Kidney epithelial cell (primary cell): ENCODE measurements around the gene FOXF1. TPM values are rescaled to one million over a fixed set of nuclear protein-coding genes. Genes with fewer than 3 reads are reported as not detected.

Experiments used
- DNase-seq: peaks from one replicate; pipeline ENCODE4 v3.0.0-alpha.2; 2010; ENCODE audit warnings: low read depth
- H3K27me3 ChIP-seq: 2 replicates; pipeline ENCODE4 v1.6.0; 2011; ENCODE audit warnings: low read length; ENCODE audit not compliant: control insufficient read depth, insufficient read depth
- H3K36me3 ChIP-seq: 2 replicates; pipeline ENCODE4 v1.5.1; 2011; ENCODE audit warnings: low read length; ENCODE audit not compliant: control insufficient read depth, insufficient read depth
- H3K4me3 ChIP-seq: 2 replicates; pipeline ENCODE4 v1.5.1; 2011; ENCODE audit warnings: low read depth, mild to moderate bottlenecking, control low read depth, low read length
- total RNA-seq: library from RNA; depleted of rRNA; stranded (reverse); fragments of >200 nt; gene quantifications from 2 replicates; pipeline ENCODE4 v1.2.3, GENCODE V29; 2015
- TF ChIP-seq, protein P1 (sequence below): IDR thresholded peaks from 2 replicates; pipeline ENCODE4 v1.5.1; 2011; ENCODE audit warnings: mild to moderate bottlenecking, moderate library complexity, low read length, control low read depth, inconsistent platforms; ENCODE audit not compliant: insufficient read depth, poor library complexity, severe bottlenecking

The FOXF1 gene
- total RNA-seq, 1 donor from 2014 or later = not detected

DNA sequence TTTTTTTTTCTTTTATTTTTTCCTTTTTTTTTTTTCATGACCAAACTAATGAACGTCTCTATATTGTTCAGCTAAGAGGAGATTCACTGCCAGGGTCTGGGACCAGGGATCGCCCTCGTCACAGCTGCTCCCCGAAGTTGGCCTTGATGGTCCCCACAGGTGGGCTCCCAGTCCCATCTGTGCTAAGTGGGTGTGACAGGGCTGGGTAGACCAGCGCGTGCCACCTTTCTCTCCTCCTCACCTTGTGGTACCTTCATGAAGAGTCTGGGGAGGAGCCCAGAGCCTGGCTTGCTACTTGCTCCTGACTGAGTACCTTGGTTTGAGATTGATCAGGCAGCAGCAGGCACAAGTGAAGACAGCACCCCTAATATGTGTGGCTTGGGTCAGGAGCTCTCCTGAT is 6.5 kb upstream of the FOXF1 start:
- no peak overlapping the region for H3K4me3 ChIP-seq
- TF ChIP-seq, protein P1, sequence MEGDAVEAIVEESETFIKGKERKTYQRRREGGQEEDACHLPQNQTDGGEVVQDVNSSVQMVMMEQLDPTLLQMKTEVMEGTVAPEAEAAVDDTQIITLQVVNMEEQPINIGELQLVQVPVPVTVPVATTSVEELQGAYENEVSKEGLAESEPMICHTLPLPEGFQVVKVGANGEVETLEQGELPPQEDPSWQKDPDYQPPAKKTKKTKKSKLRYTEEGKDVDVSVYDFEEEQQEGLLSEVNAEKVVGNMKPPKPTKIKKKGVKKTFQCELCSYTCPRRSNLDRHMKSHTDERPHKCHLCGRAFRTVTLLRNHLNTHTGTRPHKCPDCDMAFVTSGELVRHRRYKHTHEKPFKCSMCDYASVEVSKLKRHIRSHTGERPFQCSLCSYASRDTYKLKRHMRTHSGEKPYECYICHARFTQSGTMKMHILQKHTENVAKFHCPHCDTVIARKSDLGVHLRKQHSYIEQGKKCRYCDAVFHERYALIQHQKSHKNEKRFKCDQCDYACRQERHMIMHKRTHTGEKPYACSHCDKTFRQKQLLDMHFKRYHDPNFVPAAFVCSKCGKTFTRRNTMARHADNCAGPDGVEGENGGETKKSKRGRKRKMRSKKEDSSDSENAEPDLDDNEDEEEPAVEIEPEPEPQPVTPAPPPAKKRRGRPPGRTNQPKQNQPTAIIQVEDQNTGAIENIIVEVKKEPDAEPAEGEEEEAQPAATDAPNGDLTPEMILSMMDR = no peak
- no peak for DNase-seq
- peaks cover 97% of the 10 kb centered on the region for H3K27me3 ChIP-seq
- H3K36me3 ChIP-seq = no peaks in the 10 kb centered on the region

DNA sequence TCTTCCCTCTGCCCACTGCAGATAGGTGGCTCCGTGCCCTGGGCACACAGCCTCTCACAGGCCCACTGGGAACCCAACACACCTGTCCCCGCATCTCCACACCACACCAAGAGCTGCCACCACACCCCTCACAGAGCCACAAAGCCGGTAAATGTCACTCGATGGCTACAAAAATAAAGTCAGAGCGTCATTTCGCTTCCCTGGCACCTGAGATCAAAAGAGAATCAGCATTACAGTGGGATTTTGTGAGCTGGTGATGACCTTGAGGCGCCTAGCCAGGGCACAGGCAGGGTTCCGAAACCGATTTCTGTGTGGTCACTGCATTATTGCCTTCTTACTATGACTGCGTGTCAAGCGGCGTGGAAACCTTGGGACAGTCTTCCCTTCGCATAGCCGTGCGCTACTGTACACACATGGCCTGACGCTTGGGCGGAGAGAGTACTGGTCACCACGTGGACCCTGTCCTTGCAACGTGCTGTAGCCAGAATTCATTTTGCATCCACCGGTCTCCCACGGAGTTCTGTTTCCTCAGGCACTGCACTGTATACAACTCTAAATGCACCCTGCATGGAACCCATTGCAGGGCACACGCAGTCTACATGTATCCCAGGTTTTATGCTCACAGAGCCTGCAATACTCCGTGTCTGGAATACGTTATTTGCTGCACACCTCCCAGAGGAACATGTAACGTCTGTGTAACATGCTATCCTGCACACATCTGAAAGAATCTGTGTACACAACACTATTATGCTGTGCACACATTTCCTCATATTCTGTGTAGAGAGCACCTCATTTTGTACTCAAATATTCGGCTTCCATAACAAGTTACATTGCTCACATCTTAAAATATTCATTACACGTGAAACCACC is 5.8 kb upstream of the FOXF1 start:
- no peak for DNase-seq
- Histone ChIP-seq H3K4me3 (no peak overlapping the region), H3K36me3 (no peaks in the 10 kb centered on the region), H3K27me3 (peaks cover 98% of the 10 kb centered on the region)
- TF ChIP-seq, protein P1 = no peak

DNA sequence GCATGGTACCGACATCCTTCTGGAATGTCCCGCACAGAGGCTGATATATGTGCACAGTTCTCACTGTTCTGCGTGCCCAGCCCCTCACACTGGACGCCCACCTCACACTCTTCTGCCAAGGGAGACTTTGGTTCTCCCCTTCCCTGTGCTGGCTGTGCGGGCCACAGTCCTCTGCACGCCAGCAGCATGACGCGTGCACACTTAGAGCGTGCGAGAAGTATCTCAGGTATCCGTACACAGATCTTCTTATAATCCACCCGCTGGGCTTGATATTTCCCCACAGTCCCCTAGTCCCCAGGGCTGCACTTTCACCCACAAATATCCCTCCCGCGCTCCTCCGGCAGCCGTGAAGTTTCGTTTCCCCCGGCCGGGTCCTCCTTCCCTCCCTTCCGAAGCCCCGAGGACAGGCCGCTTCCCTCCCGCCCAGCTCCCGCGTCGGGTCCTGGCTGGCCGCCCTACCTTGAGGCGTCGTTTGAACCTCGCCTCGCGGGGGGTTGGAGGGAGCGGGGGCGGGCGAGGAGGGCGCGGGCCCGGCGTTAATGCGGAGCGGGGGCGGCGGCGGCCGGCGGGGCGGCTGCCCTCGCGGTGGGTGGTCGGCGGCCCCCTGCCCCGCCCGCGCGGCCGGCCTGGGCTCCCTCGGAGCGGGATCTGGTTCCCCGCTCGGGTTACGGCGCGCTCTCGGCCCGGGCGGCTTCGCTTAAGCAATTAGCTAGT is 5.0 kb upstream of the FOXF1 start:
- Histone ChIP-seq H3K27me3 (peaks cover 96% of the 10 kb centered on the region), H3K36me3 (no peaks in the 10 kb centered on the region), H3K4me3 (no peak overlapping the region)
- TF ChIP-seq, protein P1 = no peak
- DNase-seq = no peak

DNA sequence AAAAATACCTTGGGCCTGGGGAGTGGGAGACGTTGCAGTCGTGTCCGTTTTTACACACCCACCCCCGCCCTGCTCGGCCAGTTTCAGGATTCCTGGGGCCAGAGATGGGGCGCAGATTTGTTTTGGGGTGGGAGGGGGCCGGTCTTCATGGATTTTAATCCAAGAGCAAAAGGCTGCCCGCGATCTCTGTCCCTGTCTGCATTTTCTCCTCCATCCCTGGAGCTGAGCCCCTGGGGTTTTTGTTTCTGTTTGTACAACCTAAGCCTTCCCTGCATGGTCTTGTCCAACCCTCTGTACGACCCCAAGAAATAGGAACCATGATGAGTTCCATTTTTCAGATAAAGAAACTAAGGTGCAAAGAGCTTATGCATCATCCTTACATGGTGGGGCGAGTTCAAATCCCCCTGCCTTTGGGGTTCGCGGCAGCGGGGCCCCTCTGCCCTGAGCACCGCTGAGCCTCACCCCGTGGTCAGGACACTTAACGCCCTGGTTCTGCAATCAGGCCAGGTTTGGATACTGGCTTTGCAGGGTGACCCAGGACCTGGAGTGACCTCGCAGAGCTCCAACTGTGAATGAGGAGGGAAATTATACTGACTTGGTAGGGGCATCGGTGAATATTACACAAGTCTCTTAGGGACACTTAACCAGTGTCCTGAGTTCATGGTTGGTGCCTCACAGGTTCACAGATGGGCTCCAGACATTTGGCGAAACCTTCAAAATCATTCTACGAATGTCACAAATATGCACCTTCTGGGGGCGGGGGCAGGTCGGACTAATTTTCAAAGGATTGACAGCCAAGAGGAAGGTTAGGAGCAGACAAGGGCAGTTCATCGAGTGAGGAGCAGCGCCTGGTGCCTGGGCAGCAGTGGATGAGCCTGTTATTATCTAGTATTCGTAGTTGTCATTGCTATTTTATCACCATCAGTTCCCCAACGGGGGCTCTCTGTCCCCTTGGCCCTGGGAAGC is 4.1 kb upstream of the FOXF1 start:
- no peaks in the 10 kb centered on the region for H3K36me3 ChIP-seq
- DNase-seq = no peak

DNA sequence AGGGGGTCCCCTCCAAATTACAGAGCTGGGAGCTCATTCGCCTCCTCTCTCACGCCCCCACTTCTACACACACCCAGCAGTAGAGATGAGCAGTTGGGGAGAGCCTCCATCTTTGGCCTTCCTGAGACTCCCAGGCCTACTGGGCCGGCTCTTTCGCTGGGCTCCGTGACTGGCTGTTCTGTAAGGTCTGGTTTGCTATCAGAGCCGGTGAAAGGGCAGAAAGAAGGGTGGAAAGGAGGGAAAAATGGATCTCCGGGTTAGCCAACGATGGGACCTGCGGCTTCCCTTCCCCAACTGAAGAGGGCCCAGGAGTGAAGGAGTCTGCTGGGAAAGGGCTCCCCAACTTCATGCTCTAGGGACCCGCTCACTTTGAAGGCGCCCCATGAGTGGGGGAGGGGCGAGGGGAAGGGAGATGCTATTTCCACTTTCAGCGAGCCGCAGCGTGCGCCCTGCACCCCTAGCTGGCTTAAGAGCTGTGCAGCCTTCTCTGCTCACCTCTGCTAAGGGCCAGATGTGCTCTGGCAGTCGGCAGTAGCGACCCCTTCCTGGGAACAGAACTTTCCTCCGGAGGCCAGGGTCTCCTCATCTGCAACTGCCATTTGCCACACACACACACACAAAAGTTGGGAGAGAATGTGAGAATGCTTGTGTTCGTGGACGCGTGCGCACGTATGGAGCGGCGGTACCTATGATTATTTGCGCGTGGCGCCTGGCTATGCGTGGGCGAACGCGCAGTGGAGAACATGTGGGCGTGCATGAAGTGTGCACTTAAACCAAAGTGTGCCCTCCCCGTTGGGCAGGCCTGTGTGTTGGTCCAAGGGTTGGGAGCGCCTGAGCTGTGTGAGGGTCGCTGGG is 2.9 kb upstream of the FOXF1 start:
- Histone ChIP-seq H3K36me3 (no peaks in the 10 kb centered on the region), H3K27me3 (peaks cover 95% of the 10 kb centered on the region), H3K4me3 (no peak overlapping the region)
- TF ChIP-seq, protein P1 = no peak
- DNase-seq = no peak

More for the DNA sequence above, 4.1 kb upstream of the FOXF1 start:
- H3K4me3 ChIP-seq = no peak overlapping the region
- TF ChIP-seq, protein P1 = no peak
- H3K27me3 ChIP-seq = peaks cover 95% of the 10 kb centered on the region
